Amniotic stem cell (primary cell): ENCODE data around the gene BEST4.
"Not testable (repeated sequence)": the region's sequence is repeated elsewhere in the genome, so short reads cannot be mapped to it uniquely, and the experiment has no call there.

Experiments
- DNase-seq: peaks from one replicate; lab custom pipeline; 2025; lab: John Stamatoyannopoulos, UW

BEST4 gene

GRCh38 chr1:44819608-44820327 lies 31.8 kb upstream of the BEST4 start:
- peak; percentile 81 for DNase-seq

- no peak for DNase-seq
Measured at GRCh38 chr1:44819196-44819607, 31.2 kb upstream of the BEST4 start.

- DNase-seq, result no peak
Measured at GRCh38 chr1:44817771-44818495, 30.0 kb upstream of the BEST4 start.

GRCh38 chr1:44817307-44817706 lies 29.3 kb upstream of the BEST4 start:
- DNase-seq, result no peak

GRCh38 chr1:44815926-44816325 lies 28.0 kb upstream of the BEST4 start:
- DNase-seq, result not testable (repeated sequence)

GRCh38 chr1:44812822-44813543 lies 25.0 kb upstream of the BEST4 start:
- no peak for DNase-seq

GRCh38 chr1:44811234-44811633 lies 23.3 kb upstream of the BEST4 start:
- DNase-seq, result no peak

- DNase-seq, result not testable (repeated sequence)
Measured at GRCh38 chr1:44810762-44811105, 22.8 kb upstream of the BEST4 start.

GRCh38 chr1:44810101-44810761 lies 22.3 kb upstream of the BEST4 start:
- DNase-seq, result no peak

GRCh38 chr1:44808938-44809917 lies 21.3 kb upstream of the BEST4 start:
- no peak for DNase-seq

- DNase-seq, result peak; percentile 93
Measured at GRCh38 chr1:44808063-44808937, 20.3 kb upstream of the BEST4 start, which contains the start of gene BTBD19. BTBD19 (plus strand) TSS chr1:44808523; CDS start chr1:44808821, 298 bp downstream.

- DNase-seq, result peak; percentile 98
Measured at GRCh38 chr1:44807364-44808062, 19.5 kb upstream of the BEST4 start.

GRCh38 chr1:44806704-44807363 lies 18.9 kb upstream of the BEST4 start, which contains the start of gene DYNLT4:
DYNLT4 (minus strand) TSS chr1:44807351; CDS start chr1:44806668, 683 bp downstream.
- no peak for DNase-seq

GRCh38 chr1:44806025-44806703 lies 18.2 kb upstream of the BEST4 start:
- DNase-seq, result no peak

- no peak for DNase-seq
Measured at GRCh38 chr1:44805311-44806024, 17.5 kb upstream of the BEST4 start.

GRCh38 chr1:44803312-44804095 lies 15.5 kb upstream of the BEST4 start:
- no peak for DNase-seq

GRCh38 chr1:44803062-44803311 lies 15.0 kb upstream of the BEST4 start:
- DNase-seq, result no peak
